LoVo (cell line): Measurements from ENCODE around the gene AGRP.

ENCODE experiments used
- DNase-seq: peaks from one replicate; pipeline ENCODE4 v3.0.0-alpha.2; 2016; ENCODE audit warnings: low spot score

Gene AGRP

DNA sequence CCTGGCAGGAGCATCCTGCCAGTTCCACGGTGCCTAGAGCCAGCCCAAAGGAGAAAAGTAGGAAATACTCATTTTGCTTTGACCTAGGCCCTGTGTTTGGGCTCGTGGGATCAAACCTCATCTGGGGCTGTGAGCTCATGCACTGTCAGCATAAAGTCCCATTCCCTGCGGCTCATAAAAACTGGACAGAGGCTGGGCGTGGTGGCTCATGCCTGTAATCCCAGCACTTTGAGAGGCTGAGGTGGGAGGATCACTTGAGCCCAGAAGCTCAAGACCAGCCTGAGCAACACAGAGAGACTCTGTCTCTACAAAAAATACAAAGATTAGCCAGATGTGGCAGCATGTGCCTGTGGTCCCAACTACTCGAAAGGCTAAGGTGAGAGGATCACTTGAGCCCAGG, 20.3 kb downstream of the AGRP start:
- peak; percentile 45 for DNase-seq

DNA sequence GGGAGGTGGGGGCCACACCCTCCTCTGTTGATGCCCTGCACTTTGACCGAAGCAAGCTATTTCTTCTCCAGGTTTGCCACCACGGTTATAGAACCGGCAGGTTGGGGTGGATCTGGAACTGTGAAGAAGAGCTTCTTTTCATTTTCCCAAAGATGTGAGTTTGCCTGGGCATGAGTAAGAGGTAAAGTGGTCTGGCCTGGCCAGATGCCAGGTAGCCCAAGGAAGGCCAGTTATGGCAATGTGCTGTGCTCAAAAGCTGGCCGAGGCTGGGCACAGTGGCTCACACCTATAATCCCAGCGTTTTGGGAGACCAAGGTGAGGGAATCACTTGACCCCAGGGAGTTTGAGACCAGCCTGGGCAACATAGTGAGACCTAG, 21.1 kb downstream of the AGRP start:
- DNase-seq: no peak

DNA sequence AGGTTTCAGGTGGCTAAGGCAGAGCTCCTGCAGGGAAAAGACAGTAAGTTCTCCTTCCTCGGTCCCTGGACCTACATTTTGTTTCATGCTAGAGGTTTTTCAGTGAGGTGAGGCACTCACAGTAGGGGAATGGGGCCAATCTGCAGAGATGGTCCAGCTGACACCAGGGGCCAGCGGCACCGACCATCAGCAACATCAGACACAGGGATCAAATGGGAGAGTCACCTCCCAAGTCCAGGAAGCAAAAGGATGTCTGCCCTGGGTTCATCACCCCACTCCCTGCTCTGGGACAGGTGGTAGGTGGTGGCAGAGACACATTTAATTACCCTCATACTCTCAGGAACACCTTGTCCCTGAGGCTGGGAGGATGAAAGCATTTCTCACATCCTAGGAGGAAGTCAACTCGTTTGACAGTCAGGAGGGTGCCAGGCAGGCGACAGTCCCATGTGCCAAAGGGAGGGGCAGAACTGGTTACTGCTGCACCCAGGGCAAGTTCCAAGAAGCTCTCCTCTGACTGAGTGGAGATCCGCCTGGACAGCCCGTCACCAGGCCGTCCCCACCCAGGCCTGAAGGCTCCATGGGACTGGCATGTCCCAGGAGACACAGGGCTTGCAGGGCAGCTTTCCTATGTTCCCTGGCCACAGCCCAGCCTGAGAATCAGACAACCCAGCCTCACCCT, 21.6 kb downstream of the AGRP start:
- DNase-seq: peak; percentile 87

DNA sequence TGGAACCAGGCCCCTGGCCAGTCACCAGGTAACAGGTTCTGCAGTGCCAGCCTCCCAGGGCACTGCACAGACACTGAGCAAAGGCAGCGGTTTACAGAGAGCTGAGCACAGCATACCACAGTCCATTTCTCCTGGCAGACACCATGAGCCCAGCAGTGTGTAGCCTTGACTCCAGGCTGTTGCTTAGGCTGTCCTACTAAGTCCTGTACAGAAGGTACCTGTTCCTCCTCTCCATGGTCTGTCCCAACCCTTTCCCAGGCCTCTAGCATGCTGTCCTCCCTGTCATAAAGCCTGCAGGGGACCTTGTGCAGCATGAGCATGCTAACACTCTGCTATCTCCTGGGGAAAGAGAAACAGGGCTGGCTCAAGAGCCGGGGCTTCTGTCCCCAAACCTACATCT, 22.4 kb downstream of the AGRP start:
- no peak for DNase-seq

DNA sequence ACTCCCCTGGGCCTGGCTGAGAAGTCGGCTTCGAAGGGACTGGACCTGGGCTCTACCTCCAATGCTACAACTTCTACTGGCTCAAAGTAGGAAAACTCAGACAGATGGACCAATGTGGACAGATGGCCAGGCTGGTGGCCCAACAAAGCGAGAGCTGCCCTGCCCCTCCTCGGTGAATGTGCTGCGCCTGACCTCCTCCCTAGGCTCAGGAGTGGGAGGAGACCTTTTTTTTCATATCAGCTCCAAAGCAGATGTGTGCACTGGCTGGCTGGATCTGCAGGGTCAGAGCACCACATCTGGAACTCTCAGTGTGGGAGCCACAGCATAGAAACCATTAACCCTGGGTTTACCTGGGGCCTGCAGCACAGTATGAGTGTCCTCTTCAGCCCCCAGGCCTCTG, 23.2 kb downstream of the AGRP start:
- DNase-seq: no peak

DNA sequence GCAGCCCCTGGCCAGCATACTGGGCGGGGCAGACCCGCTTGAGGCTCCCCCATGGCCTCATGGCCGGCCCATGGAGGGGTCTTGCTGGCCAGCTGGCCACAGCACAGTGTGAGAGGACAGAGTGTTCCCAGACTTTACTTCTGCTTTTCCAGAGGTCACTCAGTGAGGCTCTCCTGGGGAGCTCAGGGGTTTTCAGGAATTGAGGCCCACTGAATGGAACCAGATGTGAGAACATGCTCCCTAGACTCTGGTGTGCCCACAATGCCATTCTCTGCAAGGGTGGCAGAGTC, 23.5 kb downstream of the AGRP start:
- DNase-seq: no peak

DNA sequence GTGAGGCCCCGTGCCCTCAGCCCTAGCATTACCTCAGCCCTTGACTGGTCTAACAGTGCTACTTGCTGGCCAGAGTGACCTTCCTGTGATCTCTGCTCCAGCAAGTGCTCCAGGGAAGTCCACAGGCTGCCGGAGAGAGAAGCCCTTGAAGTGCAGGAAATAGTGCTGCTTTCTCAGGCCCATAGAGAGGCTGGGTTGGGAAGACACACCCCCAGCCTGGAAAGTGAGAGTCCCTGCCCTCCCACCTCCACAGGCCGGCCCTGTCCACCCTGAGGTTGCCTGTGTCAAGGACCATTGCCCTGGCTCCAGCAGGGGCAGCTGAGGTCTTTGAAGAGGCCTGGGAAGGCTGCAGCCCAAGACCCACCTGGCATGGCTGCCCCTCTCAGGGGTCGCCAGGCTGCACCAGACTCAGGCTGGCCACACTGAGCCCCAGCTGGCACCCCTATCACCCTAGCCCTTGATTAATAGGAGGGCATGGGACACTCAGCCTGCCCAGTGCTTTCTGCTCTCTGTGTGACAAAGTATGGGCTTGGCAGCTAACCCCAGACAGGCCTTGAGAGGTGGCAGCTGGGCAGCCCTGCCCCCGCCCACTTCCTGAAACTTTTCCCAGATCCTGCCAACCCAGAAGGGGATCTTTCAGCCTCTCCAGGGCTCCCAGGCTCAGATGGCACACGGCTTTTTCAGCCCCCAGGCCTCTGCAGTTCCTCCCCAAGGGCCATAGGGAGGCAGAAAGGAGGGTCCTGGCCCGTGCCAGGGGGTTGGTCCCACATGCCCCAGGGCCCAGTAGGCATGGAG, 24.1 kb downstream of the AGRP start:
- no peak for DNase-seq

DNA sequence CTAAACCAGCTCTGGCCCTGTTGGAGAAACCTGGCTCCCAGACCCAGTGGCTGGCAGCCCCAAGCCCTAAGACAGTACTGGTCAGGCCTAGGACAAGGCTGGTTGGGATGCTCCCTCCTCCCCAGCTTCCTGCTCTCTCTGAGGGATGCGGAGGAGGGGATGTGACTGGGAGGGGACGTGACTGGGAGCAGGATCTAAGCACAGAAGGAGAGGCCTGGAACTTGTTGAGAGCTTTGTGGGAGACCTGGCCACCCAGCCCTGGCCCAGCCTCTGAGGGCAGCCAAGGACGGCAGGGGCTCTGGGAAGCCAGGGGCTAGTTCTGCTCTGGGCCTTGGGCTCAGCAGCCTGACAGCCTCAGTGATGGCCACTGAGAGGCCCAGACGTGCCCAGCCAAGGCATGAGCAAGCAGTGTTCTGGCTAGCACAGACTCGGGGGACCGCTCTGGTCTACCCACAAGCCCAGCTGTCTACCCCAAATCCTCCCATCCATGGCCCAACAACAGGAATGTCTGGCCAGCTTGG, 25.2 kb downstream of the AGRP start:
- no peak for DNase-seq

DNA sequence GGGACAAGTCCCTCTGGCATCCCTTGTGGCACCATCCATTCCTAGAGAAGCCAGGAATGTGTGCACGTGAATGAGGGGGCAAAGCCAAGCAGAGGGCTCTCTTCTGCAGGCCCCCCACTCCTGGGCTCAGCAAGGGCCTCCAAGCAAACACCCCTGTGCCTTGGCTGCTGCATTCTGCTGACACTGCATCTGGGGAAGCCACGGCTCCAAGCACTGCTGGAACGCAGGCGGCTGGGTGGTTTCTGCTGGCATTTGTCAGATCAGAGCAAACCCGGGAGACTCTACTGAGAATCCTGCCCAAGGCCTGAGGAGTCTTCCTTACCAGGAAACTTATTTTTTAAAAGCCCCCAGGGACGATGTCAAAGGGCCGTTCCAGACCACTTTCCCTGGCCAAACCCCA, 25.7 kb downstream of the AGRP start:
- DNase-seq: no peak

DNA sequence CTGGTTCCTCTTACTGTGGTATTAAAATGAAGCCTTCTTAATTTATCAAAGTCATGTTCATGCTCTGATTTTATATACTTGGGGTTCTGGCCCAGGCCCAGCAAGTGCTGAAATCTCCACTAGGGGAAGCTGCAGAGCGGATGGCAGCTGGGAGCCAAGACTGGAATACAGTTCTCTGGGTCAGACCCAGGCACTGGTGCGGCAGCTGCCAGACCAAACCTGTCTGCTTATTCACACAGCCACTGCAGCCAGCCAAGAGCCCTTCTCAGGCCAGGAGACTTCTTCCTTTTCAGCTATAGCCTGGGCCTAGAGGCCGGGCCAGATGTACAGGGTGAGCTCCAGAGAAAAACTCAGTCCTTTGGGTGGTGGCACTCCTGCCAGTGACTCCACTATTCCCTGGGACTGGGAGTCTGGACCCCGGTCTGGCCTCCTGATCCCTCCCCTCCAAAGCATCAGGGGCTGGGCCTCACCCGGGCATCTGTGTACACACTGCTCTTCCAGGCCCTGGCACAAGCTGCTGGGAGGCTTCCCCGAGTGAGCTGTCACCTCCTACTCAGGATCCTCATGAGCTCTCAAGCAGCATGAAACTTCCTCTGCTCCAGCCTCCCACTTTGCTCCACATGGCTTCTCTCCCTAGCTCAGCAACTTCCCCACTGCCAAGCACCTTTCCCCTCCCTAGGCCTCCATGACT, 26.8 kb downstream of the AGRP start:
- DNase-seq: no peak

DNA sequence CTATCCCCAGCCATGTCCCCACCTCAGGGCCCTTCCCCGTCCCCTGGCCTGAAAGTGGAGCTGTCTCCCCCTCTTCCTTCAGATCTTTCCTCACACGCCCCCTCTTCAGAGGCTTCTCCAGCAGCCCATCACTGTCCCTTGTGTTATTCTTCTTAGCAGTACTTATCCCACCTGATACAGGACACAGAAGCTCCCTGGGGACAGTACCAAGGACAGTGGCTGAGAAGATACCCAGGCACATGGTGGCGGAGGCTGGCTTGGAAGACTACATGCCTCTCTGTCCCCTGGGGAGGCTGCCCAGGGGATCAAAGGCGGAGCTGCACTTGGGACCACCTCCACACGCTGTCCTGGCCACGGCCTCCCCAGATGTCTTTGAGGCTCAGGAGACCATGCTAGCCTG, 28.5 kb downstream of the AGRP start:
- DNase-seq: no peak

DNA sequence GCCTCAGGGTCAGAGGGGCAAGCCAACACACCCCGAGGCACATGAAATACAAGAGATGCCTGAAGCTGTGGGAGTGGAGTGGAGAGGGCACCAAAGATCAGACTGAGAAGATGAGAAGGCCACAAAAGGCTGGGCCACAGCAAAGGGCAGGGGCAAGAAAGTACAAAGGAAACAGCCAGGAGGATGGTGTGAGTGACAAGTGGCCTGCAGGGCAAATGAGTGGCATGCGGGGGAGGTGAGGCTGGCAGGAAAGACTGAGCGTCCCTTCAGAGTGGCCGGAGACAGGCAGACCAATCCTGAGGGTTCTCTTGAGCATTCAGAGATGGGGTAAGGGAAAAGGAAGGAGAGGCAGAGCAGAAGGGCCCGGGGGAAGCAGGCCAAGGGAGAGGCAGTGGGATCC, 29.2 kb downstream of the AGRP start:
- no peak for DNase-seq

DNA sequence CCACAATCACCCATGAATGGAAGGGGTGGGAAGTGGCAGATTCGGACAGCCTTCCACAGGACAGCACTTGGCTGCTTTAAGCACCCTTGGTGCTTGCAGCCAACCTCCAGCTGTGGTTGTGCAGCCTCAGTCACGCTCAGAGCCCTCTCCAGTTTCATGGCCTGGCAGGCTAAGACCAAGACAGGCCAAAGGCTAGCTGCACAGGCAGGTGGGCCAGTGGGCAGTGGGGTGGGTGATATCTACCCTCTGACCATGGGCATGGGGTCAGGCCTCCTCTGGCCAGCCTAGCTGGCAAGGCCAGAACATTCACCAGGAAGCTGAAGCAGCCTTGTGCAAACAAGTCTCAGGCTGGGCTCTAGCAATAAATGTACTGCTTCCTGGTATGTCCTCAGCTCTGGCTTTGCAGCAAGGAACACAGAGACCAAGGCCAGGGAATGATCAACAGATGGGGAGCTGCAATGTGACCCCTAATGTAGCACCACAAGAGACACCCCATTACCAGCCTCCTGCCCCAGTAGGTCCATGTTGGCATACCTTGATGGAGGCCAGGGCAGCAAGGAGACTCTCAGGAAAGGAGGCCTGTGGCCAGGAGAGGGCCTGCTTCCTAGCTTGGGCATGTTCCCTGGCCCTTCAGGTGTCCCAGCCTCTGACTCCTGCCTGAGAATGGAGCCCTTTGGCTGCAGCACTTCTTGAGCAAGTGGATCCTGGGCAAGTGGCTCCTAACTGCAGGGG, 31.5 kb downstream of the AGRP start:
- DNase-seq: peak; percentile 16

DNA sequence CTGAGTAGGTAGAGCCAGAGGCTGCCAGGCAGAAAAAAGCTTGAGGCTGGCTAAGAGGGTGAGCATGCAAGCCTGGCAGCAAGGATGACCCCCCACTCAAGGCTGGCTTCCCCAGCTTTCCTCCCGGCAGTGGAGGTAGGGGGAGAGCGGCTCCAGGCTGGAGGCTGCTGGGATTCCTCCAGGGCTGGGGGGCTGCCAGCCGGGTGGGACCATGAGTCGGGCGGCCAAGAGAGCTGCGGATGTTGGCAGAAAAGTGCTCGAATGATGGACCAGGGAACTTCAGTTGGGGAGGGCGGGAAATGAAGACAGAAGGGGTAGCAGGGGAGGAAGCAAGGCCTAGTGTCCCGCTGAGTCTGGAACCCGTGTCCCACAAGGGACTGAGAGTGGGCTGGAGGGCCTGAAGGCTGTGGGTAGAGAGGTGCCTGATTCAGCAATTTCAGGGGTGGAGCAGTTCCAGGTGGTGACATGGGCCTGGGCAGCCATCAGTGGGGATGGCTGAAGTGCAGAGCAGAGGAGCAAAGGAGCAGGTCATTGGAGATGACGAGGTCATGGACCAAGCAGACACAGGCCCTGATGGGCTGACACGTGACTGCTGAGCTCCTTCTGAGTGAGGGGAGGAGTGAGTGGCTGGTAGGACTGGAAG, 32.2 kb downstream of the AGRP start:
- DNase-seq: no peak

DNA sequence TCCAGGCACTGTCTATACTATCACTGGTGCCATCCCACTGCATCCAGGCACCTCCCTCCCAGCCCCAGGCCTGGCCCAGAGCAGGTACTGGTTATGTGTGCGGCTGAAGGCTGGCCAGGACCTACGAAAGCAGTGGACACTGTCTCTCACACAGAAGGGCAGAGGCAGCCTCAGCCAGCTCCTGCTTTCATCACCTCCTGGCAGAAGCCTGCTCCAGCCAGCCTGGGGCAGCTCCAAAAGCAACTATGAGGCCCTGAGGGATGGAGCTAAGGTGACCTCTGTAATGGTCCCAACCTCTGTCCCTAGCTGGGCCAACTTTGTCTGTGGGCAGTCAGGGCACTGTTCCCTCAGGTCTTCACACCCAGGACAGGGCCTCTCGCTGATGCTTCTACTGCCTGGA, 33.6 kb downstream of the AGRP start:
- no peak for DNase-seq

DNA sequence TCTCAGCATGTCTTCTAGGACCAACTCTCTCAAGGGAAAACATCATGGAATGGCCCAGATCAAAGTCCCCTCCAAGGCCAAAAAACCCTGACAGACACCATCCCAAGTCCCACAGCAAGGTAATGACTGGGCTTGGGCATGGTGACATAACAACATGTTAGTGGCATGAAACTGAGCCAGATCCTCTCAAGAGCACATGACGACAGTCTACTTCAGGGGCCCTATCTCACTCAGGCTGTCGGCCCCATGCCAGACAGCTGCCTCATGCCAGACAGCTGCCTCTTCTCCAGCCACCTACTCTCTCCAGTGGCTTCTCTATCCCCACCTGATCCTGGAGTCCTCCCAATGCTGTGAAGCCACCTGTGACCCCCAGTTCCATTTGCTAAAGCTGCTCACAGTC, 34.0 kb downstream of the AGRP start:
- DNase-seq: no peak

DNA sequence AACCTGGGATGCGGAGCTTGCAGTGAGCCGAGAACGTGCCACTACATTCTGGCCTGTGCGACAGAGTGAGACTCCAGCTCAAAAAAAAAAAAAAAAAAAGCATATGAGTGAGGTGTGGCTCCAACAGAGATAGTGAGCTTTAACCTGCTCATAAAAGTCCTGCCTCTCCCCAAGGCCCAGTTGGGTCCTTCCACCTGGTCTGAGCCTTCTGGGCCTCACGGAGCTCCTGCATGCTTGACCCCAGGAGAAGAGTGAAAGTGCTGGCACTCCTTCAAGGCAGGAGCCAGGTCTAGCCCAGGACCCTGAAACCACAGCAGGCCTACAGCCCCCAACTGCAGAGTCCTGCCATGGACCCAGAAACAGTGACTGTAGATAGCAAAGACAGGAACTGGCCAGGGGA, 34.8 kb downstream of the AGRP start:
- no peak for DNase-seq

DNA sequence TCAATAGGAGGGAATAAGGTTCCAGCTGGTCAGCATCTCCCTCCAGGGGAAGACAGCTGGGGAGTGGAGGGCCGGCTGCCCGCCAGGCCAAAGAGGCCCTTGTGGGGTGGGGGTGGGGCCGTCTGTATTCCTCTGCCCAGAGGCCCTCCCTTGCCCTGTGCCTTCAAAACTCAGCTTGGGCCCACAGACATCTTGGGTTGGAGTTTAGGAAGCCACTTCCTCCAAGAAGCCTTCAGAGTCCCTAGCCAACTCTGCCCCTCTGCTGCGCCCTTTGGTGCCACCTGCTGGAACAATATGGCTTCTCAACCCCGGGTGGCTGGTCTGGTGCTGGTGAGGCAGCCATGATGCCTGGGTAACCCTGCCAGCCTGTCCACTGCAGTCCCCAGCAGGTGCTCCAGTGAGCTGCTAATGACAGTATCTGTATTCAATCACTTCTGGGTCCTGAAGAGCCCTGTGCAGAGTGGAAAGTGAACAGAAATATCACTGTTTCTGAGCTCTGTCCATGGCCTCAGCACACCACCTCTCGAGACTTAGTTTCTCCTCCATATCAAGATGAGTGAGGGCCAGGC, 35.8 kb downstream of the AGRP start:
- peak; percentile 66 for DNase-seq

DNA sequence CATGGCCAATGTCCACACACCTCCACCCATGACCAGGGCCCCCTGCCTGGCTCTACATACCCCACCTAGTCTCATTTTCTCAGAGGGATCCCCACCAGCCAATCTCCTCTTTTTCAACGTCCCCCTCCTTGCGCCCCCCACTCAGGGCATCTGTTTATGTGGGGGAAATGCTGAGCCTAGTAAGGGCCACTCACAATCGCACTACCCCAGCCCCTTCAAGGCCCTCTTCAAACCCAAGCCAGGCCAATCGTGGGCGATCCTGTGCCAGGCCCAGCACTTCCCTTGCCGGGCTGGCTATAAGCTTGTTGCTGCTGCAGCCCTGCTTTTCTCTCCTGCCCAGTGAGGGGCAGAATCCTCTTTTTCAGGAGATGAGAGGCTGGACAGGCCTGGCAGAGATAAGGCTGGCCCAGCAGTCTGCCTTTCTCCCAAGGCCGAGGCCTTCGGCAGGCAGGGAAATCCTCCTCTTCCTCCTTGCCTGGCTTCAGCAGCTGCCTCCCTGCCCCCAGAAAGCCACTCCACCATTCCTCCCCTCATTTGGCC, 36.3 kb downstream of the AGRP start:
- DNase-seq: no peak

DNA sequence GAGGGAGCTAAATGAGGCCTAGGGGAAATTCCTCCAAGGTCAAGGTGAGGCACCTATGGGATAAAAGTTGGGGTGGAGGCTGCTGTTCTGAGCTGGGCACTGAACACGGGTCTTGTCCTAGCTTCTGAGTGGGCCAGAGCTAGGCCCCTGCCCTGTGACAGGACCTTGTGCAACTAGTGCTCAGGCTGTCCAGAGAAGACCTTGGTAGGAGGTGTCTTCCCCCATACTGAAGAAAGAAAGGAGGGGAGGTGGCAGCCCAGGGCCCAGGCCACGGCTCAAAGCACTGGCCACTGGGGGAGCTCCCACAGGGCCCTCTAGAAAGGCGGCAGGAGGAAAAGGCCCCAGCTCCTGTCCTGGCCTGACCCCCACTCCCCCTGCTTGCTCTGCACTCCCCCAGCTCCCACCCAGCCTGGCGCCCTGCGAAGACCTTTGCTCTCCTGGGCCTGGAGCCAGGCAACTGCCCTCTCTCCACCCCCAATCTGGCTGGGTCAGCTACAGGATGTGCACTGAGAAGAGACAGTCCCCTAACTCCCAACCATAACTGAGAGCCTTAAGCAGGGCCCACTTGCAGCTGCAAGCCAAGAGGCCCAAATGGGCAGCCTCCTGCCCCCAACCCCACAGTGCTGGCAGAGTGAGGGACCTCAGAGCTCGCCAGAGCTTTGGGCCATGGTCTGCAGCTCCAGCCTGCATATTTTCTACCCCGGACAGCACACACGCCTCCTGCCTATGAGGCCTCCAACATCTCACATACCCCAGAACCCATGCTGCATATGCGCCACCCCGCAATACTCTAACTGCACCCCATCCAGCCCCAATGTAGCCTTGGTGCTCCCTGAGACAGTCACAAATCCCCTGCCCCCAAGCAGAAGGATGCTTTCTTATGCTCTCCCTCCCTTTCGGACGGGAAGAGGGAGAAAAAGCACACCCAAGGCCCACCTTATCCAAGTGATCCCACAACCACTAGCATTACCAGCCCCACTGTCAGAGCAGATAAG, 37.1 kb downstream of the AGRP start:
- DNase-seq: no peak
